ENCODE results near the gene HMSD. TPM values are rescaled to one million over a fixed set of nuclear protein-coding genes. Genes with fewer than 3 reads are reported as not detected.
A peak's percentile ranks its signal among the peaks of the same experiment; 100 is the strongest.

Gene HMSD
- total and polyA plus RNA-seq, 8 donors, result 0.08 to 3.2 (median 0.33) TPM; not detected in 4

DNA sequence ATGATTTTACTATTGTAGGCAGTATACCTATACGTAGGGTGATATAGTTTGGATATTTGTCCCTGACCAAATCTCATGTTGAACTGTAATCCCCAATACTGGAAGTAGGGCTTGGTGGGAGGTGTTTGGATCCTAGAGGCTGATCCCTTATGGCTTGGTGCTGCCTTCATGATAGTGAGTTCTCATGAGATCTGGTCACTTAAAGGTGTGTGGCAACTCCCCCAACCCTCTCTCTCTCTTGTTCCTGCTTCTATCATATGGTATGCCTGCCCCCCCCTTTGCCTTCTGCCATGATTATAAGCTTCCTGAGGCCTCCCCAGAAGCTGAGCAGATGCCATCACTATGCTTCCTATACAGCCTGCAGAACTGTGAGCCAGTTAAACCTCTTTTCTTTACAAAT lies 43.0 kb upstream of the HMSD start:
- Histone ChIP-seq H3K36me3 (no peaks in the 10 kb centered on the region), H3K27me3 (no peaks in the 10 kb centered on the region), H3K4me3 (no peak overlapping the region), H3K4me1 (no peaks in the 10 kb centered on the region), H3K9me3 (no peaks in the 10 kb centered on the region), H3K27ac (no peak overlapping the region)
- FAIRE-seq (no peak), DNase-seq (no peak), ATAC-seq (no peak)
- TF ChIP-seq, protein P1, sequence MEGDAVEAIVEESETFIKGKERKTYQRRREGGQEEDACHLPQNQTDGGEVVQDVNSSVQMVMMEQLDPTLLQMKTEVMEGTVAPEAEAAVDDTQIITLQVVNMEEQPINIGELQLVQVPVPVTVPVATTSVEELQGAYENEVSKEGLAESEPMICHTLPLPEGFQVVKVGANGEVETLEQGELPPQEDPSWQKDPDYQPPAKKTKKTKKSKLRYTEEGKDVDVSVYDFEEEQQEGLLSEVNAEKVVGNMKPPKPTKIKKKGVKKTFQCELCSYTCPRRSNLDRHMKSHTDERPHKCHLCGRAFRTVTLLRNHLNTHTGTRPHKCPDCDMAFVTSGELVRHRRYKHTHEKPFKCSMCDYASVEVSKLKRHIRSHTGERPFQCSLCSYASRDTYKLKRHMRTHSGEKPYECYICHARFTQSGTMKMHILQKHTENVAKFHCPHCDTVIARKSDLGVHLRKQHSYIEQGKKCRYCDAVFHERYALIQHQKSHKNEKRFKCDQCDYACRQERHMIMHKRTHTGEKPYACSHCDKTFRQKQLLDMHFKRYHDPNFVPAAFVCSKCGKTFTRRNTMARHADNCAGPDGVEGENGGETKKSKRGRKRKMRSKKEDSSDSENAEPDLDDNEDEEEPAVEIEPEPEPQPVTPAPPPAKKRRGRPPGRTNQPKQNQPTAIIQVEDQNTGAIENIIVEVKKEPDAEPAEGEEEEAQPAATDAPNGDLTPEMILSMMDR (IDR thresholded peaks at IDR 0.05), result no peak
- WGBS, 2 donors, result 90 to 92% methylated on average over 1 of the region's 1 CpG
- intact Hi-C loops (cut with DNase I), result no loop called here

DNA sequence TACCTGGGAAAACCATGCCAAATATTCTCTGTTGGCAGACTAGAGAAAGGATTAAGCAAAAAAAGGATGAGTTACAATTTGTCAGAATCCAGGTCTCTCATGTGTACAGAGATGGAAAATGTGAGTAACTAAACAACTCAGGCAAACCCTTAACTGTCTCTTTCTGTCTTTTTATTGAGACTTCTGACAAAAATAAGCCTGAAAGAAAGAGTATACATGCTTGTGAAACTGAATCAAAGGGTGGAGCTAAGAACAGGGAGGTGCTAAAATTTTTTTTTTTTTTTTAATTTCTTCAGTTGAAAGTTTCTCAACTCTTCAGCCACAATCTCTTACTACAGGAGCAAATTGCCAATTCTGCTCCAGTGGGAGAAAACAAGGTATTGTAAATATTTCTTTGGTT lies 41.4 kb upstream of the HMSD start, which contains the start of gene SERPINB10:
SERPINB10 (plus strand) TSS at position 295 of the 400 bp plus-strand sequence. CDS start 7,553 bp downstream, outside the sequence.
- no peaks in the 10 kb centered on the region for H3K36me3 ChIP-seq
- H3K9me3 ChIP-seq, result no peaks in the 10 kb centered on the region
- H3K27ac ChIP-seq, result no peak within 1 kb of the TSS
- H3K4me1 ChIP-seq, result no peaks in the 10 kb centered on the region
- DNase-seq (no peak), FAIRE-seq (no peak), ATAC-seq (no peak)
- no peak within 1 kb of the TSS for H3K4me3 ChIP-seq
- TF ChIP-seq, protein P1 (IDR thresholded peaks at IDR 0.05), result no peak
- H3K27me3 ChIP-seq, result no peaks in the 10 kb centered on the region
- intact Hi-C loops (cut with DNase I), result no loop called here

DNA sequence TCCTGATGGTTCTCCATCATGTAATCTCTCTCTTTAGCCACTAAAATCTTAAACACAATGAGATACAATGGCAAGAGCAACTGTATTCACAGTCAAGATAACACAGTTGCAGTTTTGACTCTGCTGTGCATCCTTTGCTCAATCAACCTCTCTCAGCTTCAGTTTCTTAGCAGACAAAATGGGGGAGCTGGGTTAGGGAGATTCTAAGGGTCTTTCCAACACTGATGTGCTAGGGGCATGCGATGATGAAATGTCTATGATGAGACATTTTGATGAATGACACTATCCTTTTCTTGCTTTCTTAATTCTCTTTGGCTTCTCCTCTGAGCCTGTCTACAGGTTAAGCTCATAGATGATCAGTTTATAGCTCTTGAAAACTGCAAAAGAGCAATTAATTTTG lies 40.2 kb upstream of the HMSD start:
- TF ChIP-seq, protein P1 (IDR thresholded peaks at IDR 0.05), result no peak
- H3K9me3 ChIP-seq, result no peaks in the 10 kb centered on the region
- no peaks in the 10 kb centered on the region for H3K27me3 ChIP-seq
- intact Hi-C loops (cut with DNase I), result no loop called here
- no peak overlapping the region for H3K4me3 ChIP-seq
- H3K36me3 ChIP-seq, result no peaks in the 10 kb centered on the region
- FAIRE-seq (no peak), ATAC-seq (no peak), DNase-seq (no peak)
- no peak overlapping the region for H3K27ac ChIP-seq
- 81 to 86% methylated on average over 1 of the region's 1 CpG for WGBS, 2 donors
- H3K4me1 ChIP-seq, result no peaks in the 10 kb centered on the region

DNA sequence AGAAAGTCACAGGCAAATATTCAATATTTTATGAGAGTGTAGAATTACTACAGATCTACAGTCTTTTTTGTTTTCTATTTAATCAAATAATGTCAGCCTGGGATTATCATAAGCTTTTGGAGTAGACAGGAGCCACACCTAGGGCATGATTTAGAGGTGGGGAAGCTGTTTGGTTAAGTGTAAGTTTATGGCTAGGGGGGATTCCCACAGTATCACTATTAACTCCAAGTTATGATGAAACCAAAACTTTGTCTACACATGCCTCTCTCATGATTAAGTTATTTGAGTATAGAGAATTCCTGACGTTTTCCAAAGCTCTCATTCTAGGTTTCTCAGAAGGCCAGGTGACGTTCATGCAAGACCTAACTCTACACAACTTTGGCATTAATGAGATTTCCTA lies 39.2 kb upstream of the HMSD start:
- no peak for FAIRE-seq
- intact Hi-C loops (cut with DNase I), result no loop called here
- H3K36me3 ChIP-seq, result no peaks in the 10 kb centered on the region
- no peak for DNase-seq
- H3K27me3 ChIP-seq, result no peaks in the 10 kb centered on the region
- TF ChIP-seq, protein P1 (IDR thresholded peaks at IDR 0.05), result no peak
- H3K4me1 ChIP-seq, result no peaks in the 10 kb centered on the region
- 50 to 65% methylated on average over 2 of the region's 2 CpGs for WGBS, 2 donors
- H3K27ac ChIP-seq, result no peak overlapping the region
- no peak overlapping the region for H3K4me3 ChIP-seq
- ATAC-seq, result peak in 1 of 4 donors; percentile 29
- no peaks in the 10 kb centered on the region for H3K9me3 ChIP-seq

DNA sequence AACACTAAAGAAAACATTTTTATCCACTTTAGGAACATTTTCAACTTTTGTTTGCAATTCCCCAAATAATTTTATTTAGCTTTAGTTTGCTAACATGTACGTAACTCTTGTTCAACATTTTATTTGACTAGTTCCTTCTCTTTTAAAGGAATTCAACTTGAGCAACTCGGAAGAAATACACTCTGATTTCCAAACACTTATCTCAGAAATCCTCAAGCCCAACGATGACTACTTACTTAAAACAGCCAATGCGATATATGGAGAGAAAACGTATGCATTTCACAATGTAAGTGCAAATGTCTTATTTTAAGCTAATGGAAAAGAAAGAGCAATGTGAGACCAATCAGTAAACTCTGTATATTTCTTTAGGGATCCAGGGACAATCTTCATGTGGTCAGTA lies 31.3 kb upstream of the HMSD start:
- Histone ChIP-seq H3K36me3 (no peaks in the 10 kb centered on the region), H3K27ac (no peak overlapping the region), H3K4me1 (no peaks in the 10 kb centered on the region), H3K27me3 (no peaks in the 10 kb centered on the region), H3K4me3 (no peak overlapping the region), H3K9me3 (no peaks in the 10 kb centered on the region)
- WGBS, 2 donors, result 84 to 85% methylated on average over 5 of the region's 5 CpGs
- ATAC-seq (no peak), FAIRE-seq (no peak), DNase-seq (no peak)
- intact Hi-C loops (cut with DNase I), result no loop called here
- TF ChIP-seq, protein P1 (IDR thresholded peaks at IDR 0.05), result no peak

All from pancreas (tissue), 10 donors.